Neural cell (in vitro differentiated cells): ENCODE data around the gene MRPS21.

Source experiments
- CTCF ChIP-seq: fragments of 450-650 bp; IDR thresholded peaks from 2 replicates; pipeline ENCODE4 v1.5.1; 2014; ENCODE audit warnings: antibody characterized with exemption, mild to moderate bottlenecking, moderate library complexity; ENCODE audit not compliant: poor library complexity, severe bottlenecking
- POLR2AphosphoS5 ChIP-seq: IDR thresholded peaks from 2 replicates; pipeline ENCODE4 v1.6.1; 2012

GRCh38 chr1:150295476-150295875, 1.8 kb downstream of the MRPS21 start:
- TF ChIP-seq POLR2AphosphoS5 (no peak), CTCF (no peak)
